GM21528 (cell line): ENCODE results near the gene NEK3.
"Not testable (repeated sequence)": the region's sequence is repeated elsewhere in the genome, so short reads cannot be mapped to it uniquely, and the experiment has no call there.

Experiments
- ATAC-seq: cut with Tn5 transposase; IDR thresholded peaks from one replicate; pipeline ENCODE4 v1.9.1; 2021; ENCODE audit warnings: mild to moderate bottlenecking, moderate library complexity; ENCODE audit not compliant: unreplicated experiment, low FRiP score

NEK3 gene

GRCh38 chr13:52127783-52128702 is 31.4 kb downstream of the NEK3 start:
- ATAC-seq = peak; percentile 27

DNA sequence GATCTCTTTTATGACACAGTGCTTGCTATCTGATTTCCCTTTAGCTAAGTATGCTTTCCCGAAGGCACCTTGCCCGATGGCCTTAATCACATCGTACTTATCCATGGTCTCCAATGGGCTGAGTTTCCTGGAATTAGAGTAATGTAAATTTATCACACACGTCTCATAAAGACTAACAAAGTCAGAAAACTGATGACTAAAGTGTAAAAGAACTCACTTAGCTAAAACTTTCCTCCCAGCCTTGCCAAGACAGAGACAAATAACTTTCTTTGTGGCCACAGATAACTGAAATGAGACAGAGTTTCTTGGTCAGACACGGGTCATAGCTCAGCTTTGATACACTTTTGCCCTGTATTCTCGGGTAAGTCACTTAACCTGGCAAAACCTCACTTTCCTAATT is 32.0 kb downstream of the NEK3 start:
- no peak for ATAC-seq

DNA sequence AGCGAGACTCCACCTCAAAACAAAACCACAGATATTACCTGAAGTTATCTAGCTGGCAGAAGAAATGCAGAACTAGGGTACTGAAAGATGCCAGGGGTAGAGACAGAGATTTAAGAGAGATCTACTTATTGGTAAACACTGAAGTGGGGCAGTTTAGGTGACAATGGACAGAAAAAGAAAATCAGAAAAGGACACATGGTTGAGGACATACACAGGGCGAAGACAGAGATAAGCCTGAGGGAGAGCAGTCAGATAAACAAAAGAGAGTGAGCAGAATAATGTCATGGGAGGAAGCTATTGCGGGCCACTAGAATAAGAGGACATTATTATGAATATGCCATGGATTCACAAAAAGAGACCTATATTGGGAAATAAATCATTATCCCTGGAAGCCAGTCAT is 33.9 kb downstream of the NEK3 start:
- no peak for ATAC-seq

DNA sequence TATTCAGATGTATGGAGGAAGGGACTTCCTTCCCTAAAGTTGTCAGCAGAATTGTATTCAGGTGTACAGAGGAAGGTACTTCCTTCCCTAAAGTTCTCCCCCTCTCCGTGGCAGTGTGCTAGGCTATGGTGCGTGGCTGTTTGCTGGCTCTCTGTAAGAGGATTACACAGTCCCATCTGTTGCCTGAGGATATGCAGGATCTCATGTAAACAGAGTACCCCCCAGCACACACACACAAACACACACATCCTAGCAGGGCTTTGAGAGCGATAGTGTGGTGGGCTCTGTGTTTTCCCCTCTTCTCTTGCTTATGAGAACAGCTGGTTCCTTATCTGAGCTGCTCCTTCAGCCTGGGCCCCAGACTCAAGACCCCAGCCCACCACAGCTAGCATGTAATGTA is 40.8 kb downstream of the NEK3 start:
- ATAC-seq = no peak

GRCh38 chr13:52118095-52118494 is 41.3 kb downstream of the NEK3 start:
- ATAC-seq = no peak

GRCh38 chr13:52112591-52112990 is 46.8 kb downstream of the NEK3 start:
- ATAC-seq = no peak

DNA sequence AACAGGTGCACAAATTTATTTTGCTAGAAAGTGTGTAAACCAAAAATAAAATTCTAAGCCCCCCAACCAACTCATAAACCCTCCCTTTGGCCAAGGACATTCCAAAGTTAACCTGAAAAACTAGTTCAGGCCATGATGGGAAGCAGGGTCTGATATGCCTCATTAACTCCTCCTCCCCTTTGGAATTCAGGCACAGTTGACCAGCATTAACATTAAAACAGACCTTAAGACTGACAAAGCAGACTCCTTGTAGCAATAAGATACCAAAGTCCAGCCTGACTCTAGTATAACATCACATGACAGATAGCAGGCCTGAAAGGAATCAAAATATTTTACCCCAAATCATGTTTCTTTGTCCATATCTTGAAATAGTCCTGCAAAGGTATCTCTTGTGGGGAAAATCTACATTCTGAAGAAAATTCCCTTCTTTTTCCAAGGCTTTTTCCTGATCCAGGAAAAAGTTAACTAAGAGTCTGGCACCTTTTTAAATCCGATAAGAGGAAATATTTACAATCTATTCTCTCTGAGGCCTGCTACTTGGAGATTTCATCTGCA is 50.2 kb downstream of the NEK3 start:
- ATAC-seq = no peak

- no peak for ATAC-seq
Observed at GRCh38 chr13:52105841-52106240, 53.6 kb downstream of the NEK3 start.

DNA sequence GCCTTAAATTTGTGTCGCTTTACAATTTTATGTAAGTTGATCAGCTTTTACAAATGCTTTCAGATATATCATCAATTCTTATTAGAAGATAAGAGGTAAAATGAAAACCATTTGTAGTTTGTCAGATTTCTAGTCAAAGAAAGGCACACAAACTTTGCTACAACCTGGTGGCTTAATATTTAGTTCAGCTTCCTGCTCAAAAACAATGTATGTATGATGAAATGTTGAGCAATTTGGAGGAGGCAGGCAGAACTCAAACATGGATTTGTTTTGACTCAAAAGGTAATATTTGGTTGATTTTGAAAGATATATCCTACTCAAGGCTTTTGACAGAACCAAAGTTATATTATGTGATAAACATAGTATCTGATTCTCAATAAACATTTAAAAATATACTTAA is 54.8 kb downstream of the NEK3 start:
- ATAC-seq = no peak

DNA sequence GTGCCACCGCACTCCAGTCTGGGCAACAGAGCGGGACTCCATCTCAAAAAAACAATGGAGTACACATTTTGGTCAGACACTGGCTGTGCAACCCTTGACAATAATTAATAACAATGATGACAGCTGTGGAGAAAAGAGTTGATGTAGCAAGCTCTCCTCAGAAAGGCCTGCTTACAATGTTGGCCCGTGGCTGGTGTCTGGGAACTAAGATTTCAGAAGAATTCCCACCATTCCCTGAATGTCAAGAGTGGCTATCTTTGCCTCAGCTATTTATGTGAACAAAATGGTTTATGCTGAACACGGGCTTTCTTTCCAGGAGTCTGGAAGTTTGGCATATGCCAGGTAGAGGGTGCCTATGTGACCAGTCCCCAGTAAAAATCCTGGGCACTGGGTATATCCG is 56.0 kb downstream of the NEK3 start:
- ATAC-seq = no peak

DNA sequence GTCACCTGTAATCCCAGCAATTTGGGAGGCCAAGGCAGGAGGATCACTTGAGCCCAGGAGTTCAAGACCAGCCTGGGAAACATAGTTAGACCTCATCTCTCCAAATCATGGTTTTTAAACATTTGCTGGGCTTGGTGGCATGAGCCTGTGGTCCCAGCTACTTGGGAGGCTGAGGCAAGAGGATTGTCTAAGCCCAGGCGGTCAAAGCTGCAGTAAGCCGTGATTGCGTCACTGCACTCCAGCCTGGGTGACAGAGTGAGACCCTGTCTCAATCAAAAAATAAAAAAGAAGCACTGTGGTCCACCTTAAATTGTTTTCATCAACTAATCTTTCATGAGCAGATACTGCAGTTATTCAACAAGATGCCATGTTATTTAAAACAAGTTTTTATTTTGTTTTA is 57.0 kb downstream of the NEK3 start:
- ATAC-seq = not testable (repeated sequence)

- no peak for ATAC-seq
Observed at GRCh38 chr13:52097197-52097596, 62.2 kb downstream of the NEK3 start.

- ATAC-seq = no peak
Observed at GRCh38 chr13:52096748-52097147, 62.6 kb downstream of the NEK3 start.

DNA sequence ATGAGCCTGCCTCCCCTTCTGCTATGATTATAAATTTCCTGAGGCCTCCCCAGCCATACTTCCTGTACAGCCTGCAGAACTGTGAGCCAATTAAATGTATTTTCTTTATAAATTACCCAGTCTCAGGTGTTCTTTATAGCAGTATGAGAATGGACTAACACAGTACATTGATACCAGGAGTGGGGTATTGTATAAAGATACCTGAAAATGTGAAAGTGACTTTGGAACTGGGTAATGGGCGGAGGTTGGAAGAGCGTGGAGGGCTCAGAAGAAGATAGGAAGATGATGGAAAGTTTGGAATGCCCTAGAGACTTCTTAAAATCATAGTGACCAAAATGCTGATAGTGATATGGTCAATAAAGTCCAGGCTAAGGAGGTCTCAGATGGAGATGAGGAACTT is 63.3 kb downstream of the NEK3 start:
- no peak for ATAC-seq

GRCh38 chr13:52092087-52092486 is 67.3 kb downstream of the NEK3 start:
- no peak for ATAC-seq

DNA sequence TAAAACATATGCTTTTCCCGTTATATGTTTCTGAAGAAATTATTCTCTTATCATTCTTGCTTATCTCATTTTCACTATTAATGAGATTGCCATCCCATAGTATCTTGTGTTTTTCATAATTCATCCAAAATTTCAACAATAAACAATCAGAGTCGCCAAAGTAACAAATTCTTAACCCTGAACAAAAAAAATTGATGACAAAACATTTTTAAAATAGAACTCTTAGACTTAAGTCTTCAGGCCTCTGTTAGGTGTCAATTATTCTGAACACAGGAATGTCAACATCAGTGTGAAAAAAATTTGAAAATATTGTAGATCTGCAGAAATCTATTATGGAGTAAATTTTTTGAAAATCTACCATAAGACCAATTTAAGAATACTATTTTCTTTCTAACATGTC is 67.9 kb downstream of the NEK3 start:
- no peak for ATAC-seq

DNA sequence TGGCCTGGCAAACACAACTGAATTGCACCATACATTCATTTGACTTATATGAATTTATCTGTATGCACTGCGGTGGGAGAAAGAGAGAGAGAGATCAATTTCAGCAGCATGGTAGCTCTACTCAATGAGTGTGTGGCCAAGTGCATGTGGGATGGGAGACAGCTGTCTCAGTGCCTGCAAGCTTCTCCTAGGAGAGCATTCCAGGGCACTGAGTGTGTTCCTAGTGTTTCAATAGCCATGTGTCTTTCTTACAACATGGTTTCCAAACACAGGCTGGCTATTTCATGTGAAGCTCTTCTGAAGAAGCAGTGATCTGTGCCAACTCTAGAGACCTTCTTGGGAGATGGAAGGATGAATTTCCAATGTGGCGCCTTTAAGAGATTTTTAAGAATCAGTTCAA is 74.0 kb downstream of the NEK3 start:
- ATAC-seq = no peak

DNA sequence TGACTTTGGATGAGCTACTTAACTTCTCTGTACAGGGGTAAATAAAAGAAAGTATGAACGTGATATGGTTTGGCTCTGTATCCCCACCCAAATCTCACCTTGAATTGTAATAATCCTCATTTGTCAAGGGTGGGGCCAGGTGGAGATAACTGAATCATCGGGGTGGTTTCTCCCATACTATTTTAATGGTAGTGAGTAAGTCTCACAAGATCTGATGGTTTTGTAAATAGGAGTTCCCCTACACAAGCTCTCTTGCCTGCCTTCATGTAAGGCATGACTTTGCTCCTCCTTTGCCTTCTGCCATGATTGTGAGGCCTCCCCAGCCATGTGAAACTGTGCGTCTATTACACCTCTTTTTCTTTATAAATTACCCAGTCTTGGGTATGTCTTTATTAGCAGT is 74.4 kb downstream of the NEK3 start:
- ATAC-seq = not testable (repeated sequence)
